Measurements from ENCODE around the gene GLTP.

The GLTP gene

DNA sequence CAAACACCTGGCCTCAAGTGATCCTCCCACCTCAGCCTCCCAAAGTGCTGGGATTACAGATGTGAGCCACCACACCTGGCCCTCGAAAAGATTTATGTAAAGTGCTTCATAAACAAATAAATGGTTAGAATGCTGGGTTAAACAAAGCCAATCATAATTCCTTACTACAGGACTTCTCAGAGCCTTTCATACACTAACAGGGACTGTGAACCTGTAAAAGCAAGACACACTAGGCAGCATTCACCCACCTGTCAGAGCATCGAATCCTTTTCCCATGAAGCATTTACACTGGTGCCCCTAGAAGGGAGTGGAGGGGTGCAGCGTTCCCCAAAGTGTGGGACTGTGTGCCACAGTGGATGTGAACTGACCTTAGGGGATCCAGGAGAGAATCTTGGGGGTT, 76.7 kb downstream of the GLTP start:
- H3K9me3 ChIP-seq (replicated peaks; ENCODE audit: insufficient read depth, low read length), result no peaks in the 10 kb centered on the region
- H4K20me1 ChIP-seq (ENCODE audit: insufficient read depth, low read length), result no peaks in the 10 kb centered on the region
- H3K36me3 ChIP-seq (replicated peaks; ENCODE audit: insufficient read depth, low read length), result no peaks in the 10 kb centered on the region
- no peak overlapping the region for H3K4me2 ChIP-seq (ENCODE audit: low read depth, low read length)
- H3K27me3 ChIP-seq (replicated peaks; ENCODE audit: insufficient read depth, low read length), result no peaks in the 10 kb centered on the region
- H3K9ac ChIP-seq (ENCODE audit: low read length), result no peak overlapping the region
- TF ChIP-seq EZH2 (optimal IDR thresholded peaks at IDR 0.05; ENCODE audit: low read depth, low read length), result no peak
- TF ChIP-seq EZH2phosphoT487 (IDR thresholded peaks at IDR 0.05; ENCODE audit: low read length), result no peak
- TF ChIP-seq, protein P1, sequence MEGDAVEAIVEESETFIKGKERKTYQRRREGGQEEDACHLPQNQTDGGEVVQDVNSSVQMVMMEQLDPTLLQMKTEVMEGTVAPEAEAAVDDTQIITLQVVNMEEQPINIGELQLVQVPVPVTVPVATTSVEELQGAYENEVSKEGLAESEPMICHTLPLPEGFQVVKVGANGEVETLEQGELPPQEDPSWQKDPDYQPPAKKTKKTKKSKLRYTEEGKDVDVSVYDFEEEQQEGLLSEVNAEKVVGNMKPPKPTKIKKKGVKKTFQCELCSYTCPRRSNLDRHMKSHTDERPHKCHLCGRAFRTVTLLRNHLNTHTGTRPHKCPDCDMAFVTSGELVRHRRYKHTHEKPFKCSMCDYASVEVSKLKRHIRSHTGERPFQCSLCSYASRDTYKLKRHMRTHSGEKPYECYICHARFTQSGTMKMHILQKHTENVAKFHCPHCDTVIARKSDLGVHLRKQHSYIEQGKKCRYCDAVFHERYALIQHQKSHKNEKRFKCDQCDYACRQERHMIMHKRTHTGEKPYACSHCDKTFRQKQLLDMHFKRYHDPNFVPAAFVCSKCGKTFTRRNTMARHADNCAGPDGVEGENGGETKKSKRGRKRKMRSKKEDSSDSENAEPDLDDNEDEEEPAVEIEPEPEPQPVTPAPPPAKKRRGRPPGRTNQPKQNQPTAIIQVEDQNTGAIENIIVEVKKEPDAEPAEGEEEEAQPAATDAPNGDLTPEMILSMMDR (IDR thresholded peaks at IDR 0.05; ENCODE audit: low read length), result no peak
- no peaks in the 10 kb centered on the region for H3K4me1 ChIP-seq (ENCODE audit: low read length)
- no peaks in the 10 kb centered on the region for H3K79me2 ChIP-seq (ENCODE audit: low read length)
- no peak overlapping the region for H2AFZ ChIP-seq (ENCODE audit: low read length)
- H3K4me3 ChIP-seq (ENCODE audit: low read length), result no peak overlapping the region
- DNase-seq, result no peak
- no peaks in the 10 kb centered on the region for H3F3A ChIP-seq (ENCODE audit: insufficient read depth, low read length)
- no peak overlapping the region for H3K27ac ChIP-seq (ENCODE audit: low read length)
- H3K9me2 ChIP-seq (replicated peaks; ENCODE audit: insufficient read depth, low read length), result no peaks in the 10 kb centered on the region

DNA sequence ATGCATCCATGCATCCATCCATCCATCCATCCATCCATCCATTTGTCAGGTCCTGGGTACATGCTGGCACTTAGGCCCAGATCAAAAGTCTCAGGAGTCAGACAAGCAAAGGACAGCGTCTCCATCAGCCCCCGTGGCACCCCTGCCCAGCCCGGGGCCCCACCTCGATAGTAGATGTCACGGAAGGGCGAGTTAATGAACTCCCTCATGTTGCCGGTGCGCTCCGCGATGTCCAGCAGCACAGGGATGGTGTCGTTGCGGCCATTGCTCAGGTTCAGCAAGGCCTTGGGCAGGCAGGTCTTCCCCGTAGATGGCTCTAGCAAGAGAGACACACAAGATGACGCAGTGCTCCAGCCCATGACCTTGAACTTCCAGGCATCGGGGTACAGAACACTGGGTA, 77.5 kb downstream of the GLTP start:
- TF ChIP-seq EZH2phosphoT487 (IDR thresholded peaks at IDR 0.05; ENCODE audit: low read length), result no peak
- TF ChIP-seq, protein P1 (IDR thresholded peaks at IDR 0.05; ENCODE audit: low read length), result no peak
- no peak for TF ChIP-seq EZH2 (optimal IDR thresholded peaks at IDR 0.05; ENCODE audit: low read depth, low read length)
- no peak for DNase-seq
- Histone ChIP-seq H3K36me3 (replicated peaks; ENCODE audit: insufficient read depth, low read length) (no peaks in the 10 kb centered on the region), H2AFZ (ENCODE audit: low read length) (no peak overlapping the region), H3K4me2 (ENCODE audit: low read depth, low read length) (no peak overlapping the region), H3K9ac (ENCODE audit: low read length) (no peak overlapping the region), H3K9me3 (replicated peaks; ENCODE audit: insufficient read depth, low read length) (no peaks in the 10 kb centered on the region), H3K27me3 (replicated peaks; ENCODE audit: insufficient read depth, low read length) (no peaks in the 10 kb centered on the region), H3F3A (ENCODE audit: insufficient read depth, low read length) (no peaks in the 10 kb centered on the region), H3K4me3 (ENCODE audit: low read length) (no peak overlapping the region), H3K4me1 (ENCODE audit: low read length) (no peaks in the 10 kb centered on the region), H3K9me2 (replicated peaks; ENCODE audit: insufficient read depth, low read length) (no peaks in the 10 kb centered on the region), H3K79me2 (ENCODE audit: low read length) (no peaks in the 10 kb centered on the region), H4K20me1 (ENCODE audit: insufficient read depth, low read length) (no peaks in the 10 kb centered on the region), H3K27ac (ENCODE audit: low read length) (no peak overlapping the region)

All from MM.1S (cell line).